Renal cortex interstitium (tissue), 3 donors: ENCODE results near the gene UBTFL1. TPM values are rescaled to one million over a fixed set of nuclear protein-coding genes. Genes with fewer than 3 reads are reported as not detected.

Source experiments
- polyA plus RNA-seq, 3 donors: library from polyadenylated mRNA; unstranded; fragments of 120-200 nt; gene quantifications; one replicate each; pipeline ENCODE4 v1.2.1, GENCODE V29; 2013; ENCODE audit not compliant: insufficient read length in 3 of 3

Gene UBTFL1
- polyA plus RNA-seq, 3 donors, result not detected

Other genes with a start within 250 kb of the UBTFL1 start
- not detected for gene TRIM64B, start 207.5 kb upstream of the UBTFL1 start, polyA plus RNA-seq
- not detected for gene TRIM49D1, start 163.7 kb upstream of the UBTFL1 start, polyA plus RNA-seq
- gene TRIM49D2, start 161.9 kb upstream of the UBTFL1 start, polyA plus RNA-seq, result not detected
- not detected for gene TRIM64, start 119.9 kb upstream of the UBTFL1 start, polyA plus RNA-seq
- gene TRIM49C, start 54.8 kb upstream of the UBTFL1 start, polyA plus RNA-seq, result not detected
- gene NAALAD2, start 48.7 kb downstream of the UBTFL1 start, polyA plus RNA-seq, result 10 to 100 TPM; 16.8 to 34.8 (median 23.8) TPM
- gene CHORDC1, start 137.1 kb downstream of the UBTFL1 start, polyA plus RNA-seq, result 10 to 100 TPM; 47.2 to 50.6 (median 47.2) TPM